Left lung (tissue), 10 donors: Measurements from ENCODE around the gene MAN1C1. TPM values are rescaled to one million over a fixed set of nuclear protein-coding genes. Genes with fewer than 3 reads are reported as not detected.
"Not testable (repeated sequence)": the region's sequence is repeated elsewhere in the genome, so short reads cannot be mapped to it uniquely, and the experiment has no call there.

Source experiments
- ATAC-seq: fragments of 200-7000 bp; cut with Tn5 transposase; one replicate; pipeline ENCODE4 v1.9.1; 2020; ENCODE audit warnings: moderate library complexity
- DNase-seq, 4 donors: peaks; one replicate each; pipeline ENCODE4 v3.0.0-alpha.2; 2013 to 2020
- H3K27ac ChIP-seq, 2 donors: fragments of 200-600 bp; sonication (generic) in 1 of 2; one replicate each; pipeline versions ENCODE4 v1.5.0 to v1.8.0; 2020 to 2021
- H3K27me3 ChIP-seq, 2 donors: fragments of 200-600 bp; sonication (generic) in 1 of 2; one replicate each; pipeline versions ENCODE4 v1.5.0 to v1.8.0; 2020 to 2021
- H3K36me3 ChIP-seq, 2 donors: fragments of 200-600 bp; sonication (generic) in 1 of 2; one replicate each; pipeline versions ENCODE4 v1.5.0 to v1.8.0; 2020 to 2021
- H3K4me1 ChIP-seq, 2 donors: fragments of 200-600 bp; one replicate each; pipeline ENCODE4 v1.8.0; 2021
- H3K4me3 ChIP-seq, 2 donors: fragments of 200-600 bp; sonication (generic) in 1 of 2; one replicate each; pipeline versions ENCODE4 v1.5.0 to v1.8.0; 2020 to 2021; ENCODE audit warnings: mild to moderate bottlenecking in 1 of 2
- H3K9me3 ChIP-seq, 2 donors: fragments of 200-600 bp; sonication (generic) in 1 of 2; one replicate each; pipeline versions ENCODE4 v1.5.0 to v1.8.0; 2020 to 2021
- intact Hi-C, 2 donors: fragments of 100-400 bp; cut with DNase I; formaldehyde crosslinking; loops; one replicate each; pipeline versions ENCODE4 v1.11.2 to v1.14.2; 2022
- polyA plus RNA-seq, 6 donors: library from polyadenylated mRNA; unstranded; fragments of 120-200 nt; gene quantifications; one replicate each; pipeline ENCODE4 v1.2.1, GENCODE V29; 2013; ENCODE audit not compliant: insufficient read length in 6 of 6
- total RNA-seq, 2 donors: library from RNA; stranded (reverse); fragmentation: NEBNext Ultra II Directional; extraction: Animal tissue kit (Norgen Biotek cat#: 25700); gene quantifications; one replicate each; pipeline ENCODE4 v1.2.1, GENCODE V29; 2021
- TF ChIP-seq, protein P1 (sequence below), 2 donors: fragments of 200-600 bp; sonication (generic) in 1 of 2; IDR thresholded peaks; one replicate each; pipeline versions ENCODE4 v1.5.0 to v1.8.0; 2021; ENCODE audit warnings: antibody characterized with exemption in 2 of 2
- donor health status: DM: no; HTN: yes; CAD: no.
- donor health status: DM: no; HTN: no; CAD: no.

The MAN1C1 gene
- total and polyA plus RNA-seq, 8 donors, result 14.9 to 20.3 (median 16.1) TPM

DNA sequence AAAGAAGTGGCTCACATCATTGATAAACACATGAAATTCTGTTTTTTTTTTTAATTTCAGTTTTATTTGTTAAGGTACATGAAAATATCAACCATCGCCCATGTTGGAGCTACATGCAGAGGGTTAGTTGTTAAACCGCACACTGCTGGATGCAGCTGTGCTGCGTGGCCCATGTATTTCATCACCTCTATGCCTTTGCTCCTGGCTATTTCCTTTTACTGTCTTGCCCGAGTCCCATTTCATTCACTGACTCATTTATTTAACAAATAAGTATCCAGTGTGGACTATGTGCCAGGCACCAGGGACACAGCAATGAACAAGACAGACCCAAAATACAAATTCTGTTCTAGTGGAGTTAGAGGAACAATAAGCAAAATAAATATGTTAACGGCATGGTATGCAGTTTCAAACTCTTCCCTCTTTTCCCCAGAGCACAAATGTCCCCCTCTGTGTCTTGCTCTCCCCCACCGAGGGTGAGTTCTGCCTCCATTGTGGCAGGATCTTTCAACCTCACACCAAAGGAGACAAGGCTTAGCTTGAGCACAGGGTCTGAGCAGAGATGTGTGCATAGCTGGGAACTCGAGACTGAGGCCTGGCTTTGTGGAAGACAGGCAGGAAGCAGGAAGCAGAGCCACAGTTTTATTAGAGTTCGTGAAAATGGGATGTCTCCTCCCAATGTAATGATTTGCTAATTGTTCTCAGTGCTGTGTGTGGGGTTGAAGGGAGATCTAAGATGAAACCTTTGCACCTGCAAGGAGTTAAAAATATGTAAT is 44.6 kb downstream of the MAN1C1 start:
- H3K9me3 ChIP-seq, result no peaks in the 10 kb centered on the region
- TF ChIP-seq, protein P1, sequence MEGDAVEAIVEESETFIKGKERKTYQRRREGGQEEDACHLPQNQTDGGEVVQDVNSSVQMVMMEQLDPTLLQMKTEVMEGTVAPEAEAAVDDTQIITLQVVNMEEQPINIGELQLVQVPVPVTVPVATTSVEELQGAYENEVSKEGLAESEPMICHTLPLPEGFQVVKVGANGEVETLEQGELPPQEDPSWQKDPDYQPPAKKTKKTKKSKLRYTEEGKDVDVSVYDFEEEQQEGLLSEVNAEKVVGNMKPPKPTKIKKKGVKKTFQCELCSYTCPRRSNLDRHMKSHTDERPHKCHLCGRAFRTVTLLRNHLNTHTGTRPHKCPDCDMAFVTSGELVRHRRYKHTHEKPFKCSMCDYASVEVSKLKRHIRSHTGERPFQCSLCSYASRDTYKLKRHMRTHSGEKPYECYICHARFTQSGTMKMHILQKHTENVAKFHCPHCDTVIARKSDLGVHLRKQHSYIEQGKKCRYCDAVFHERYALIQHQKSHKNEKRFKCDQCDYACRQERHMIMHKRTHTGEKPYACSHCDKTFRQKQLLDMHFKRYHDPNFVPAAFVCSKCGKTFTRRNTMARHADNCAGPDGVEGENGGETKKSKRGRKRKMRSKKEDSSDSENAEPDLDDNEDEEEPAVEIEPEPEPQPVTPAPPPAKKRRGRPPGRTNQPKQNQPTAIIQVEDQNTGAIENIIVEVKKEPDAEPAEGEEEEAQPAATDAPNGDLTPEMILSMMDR (IDR thresholded peaks at IDR 0.05), result no peak
- intact Hi-C loops, result no loop called here
- no peak for DNase-seq
- peak overlapping the region in 1 of 2 donors; percentile 37 for H3K27ac ChIP-seq
- H3K4me3 ChIP-seq, result no peak overlapping the region
- H3K36me3 ChIP-seq, result no peaks in the 10 kb centered on the region
- peaks cover 0 to 4% of the 10 kb centered on the region in 2 donors for H3K4me1 ChIP-seq
- ATAC-seq, result no peak
- no peaks in the 10 kb centered on the region for H3K27me3 ChIP-seq

GRCh38 chr1:25662061-25662460 is 45.5 kb downstream of the MAN1C1 start:
- Histone ChIP-seq H3K36me3 (no peaks in the 10 kb centered on the region), H3K4me3 (no peak overlapping the region), H3K9me3 (no peaks in the 10 kb centered on the region), H3K4me1 (peaks cover 0 to 4% of the 10 kb centered on the region in 2 donors), H3K27me3 (no peaks in the 10 kb centered on the region), H3K27ac (no peak overlapping the region)
- TF ChIP-seq, protein P1 (IDR thresholded peaks at IDR 0.05), result no peak
- DNase-seq, result no peak
- intact Hi-C loops, result no loop called here
- no peak for ATAC-seq

DNA sequence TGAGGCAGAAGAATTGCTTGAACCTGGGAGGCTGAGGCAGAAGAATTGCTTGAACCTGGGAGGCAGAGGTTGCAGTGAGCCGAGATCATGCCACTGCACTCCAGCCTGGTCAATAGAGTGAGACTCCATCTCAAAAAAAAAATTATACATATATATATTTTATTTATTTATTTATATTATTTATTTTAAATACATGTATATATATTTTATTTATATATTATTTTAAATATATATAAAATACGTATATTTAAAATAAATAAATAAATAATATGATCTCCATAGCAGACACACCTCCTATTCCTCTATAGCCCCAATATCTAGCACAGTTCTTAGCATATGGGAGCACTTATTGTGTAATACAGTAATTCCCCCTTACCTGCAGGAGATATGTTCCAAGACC is 46.4 kb downstream of the MAN1C1 start:
- H3K27me3 ChIP-seq, DNase-seq, H3K27ac ChIP-seq, H3K4me1 ChIP-seq, H3K36me3 ChIP-seq, intact Hi-C loops, ATAC-seq, H3K9me3 ChIP-seq, H3K4me3 ChIP-seq: not testable (repeated sequence)

- Histone ChIP-seq H3K27me3 (no peaks in the 10 kb centered on the region), H3K27ac (peak overlapping the region in 1 of 2 donors; percentile 16), H3K4me3 (no peak overlapping the region), H3K9me3 (no peaks in the 10 kb centered on the region), H3K36me3 (no peaks in the 10 kb centered on the region), H3K4me1 (peaks cover 0 to 4% of the 10 kb centered on the region in 2 donors)
- TF ChIP-seq, protein P1 (IDR thresholded peaks at IDR 0.05), result no peak
- peak in 1 of 4 donors; percentile 54 for DNase-seq
- peak; percentile 38 for ATAC-seq
- intact Hi-C loops, result no loop called here
Observed at GRCh38 chr1:25664357-25665199, 48.0 kb downstream of the MAN1C1 start.

- intact Hi-C loops, result no loop called here
- Histone ChIP-seq H3K27ac (no peak overlapping the region), H3K27me3 (no peaks in the 10 kb centered on the region), H3K4me3 (no peak overlapping the region), H3K9me3 (no peaks in the 10 kb centered on the region), H3K4me1 (peaks cover 0 to 4% of the 10 kb centered on the region in 2 donors), H3K36me3 (no peaks in the 10 kb centered on the region)
- TF ChIP-seq, protein P1 (IDR thresholded peaks at IDR 0.05), result no peak
- DNase-seq (peak in 1 of 4 donors; percentile 62), ATAC-seq (no peak)
Observed at GRCh38 chr1:25666460-25666859, 49.9 kb downstream of the MAN1C1 start.
